ENCODE data around the gene ME1.
"Not testable (repeated sequence)": the region's sequence is repeated elsewhere in the genome, so short reads cannot be mapped to it uniquely, and the experiment has no call there.

Gene ME1

DNA sequence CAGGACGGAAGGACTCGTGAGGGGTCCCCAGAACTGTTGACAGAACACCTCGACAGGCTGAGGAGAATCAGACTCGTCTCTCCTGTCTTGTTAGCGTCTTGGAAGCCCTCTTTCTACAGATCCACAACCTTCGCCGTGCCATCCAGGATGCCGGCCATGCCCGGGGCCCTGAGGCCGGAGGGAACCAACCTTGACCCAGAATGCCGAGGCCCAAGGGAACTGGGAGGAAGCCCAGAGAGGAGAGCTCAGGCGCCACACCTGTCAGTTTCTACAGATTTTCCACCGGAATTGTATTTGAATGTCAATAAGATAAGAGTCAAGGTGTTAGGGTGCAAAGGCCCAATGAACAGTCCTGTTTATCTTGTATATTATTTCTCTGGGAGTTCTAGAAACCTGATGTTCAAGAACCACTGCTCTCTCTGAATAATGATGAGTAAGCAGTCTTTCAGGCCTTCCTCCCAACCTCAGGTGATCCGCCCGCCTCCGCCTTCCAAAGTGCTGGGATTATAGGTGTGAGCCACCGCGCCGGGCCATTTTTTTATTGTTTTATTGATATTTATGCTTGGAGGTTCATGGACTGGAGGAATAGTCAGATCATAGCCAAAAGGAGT lies 799 bp upstream of the ME1 start:
- DNase-seq = no peak

GRCh38 chr6:83429857-83430610 lies 817 bp downstream of the ME1 start:
- no peak for DNase-seq

GRCh38 chr6:83429269-83429668 lies 1.6 kb downstream of the ME1 start:
- no peak for DNase-seq

DNA sequence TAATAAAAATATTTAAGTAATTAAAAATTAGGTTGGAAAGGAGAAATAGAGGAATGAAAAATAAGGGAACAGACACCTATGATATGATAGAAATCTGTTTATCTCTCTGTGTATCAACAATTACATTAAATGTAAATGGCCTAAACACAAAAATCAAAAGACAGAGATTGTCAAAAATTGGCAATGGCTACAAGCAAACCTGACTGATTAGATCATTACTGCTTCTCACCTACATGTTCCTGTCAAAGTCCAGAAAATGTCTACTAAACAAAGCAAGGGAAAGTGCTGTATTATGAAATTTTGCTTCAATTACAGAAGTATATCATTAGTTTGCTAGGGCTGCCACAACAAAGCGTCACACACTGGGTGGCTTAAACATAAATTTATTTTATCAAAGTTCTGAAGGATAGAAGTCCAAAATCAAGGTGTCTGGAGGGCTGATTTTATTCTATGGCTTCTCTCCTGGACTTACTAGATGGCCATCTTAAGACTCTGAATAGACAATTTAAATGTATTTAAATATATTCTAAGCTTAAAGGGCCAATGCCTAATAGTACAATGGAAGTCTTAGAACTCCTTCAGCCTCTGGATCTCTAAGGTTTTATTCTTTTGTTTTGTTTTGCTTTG lies 6.3 kb downstream of the ME1 start:
- no peak for DNase-seq

DNA sequence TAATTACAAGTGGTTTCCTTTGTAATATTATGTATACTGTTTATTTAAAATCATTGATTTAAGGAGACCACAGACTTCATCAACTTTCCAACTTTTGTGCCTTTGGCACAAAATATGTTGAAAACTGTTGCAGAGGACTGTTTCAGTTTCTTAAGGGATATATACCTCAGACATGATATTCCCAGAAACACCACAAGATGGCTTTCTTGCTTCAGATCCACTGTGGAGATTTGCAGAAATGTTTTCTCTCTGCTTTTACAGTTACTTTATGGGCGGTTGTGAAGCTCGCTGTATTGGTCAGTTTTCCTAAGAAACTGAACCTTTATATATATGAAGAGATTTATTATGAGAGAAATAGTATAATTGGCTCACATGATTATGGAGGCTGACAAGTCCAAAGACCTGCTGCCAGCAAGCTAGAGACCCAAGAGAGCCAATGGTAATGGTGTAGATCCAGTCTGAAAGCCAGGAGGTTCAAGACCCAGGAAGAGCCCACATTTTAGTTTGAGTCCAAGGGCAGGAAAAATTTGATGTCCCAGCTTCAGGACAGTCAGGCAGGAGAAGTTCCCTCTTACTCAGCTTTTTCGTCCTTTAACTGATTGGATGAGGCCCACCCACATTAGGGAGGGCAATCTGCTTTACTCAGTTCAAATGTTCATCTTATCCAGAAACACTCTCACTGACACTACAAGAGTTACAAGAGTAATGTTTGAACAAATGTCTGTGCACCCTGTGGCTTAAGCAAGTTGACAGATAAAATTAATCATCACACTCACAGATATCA lies 12.8 kb downstream of the ME1 start:
- DNase-seq = no peak

- no peak for DNase-seq
These were observed 17.8 kb downstream of the ME1 start for GRCh38 chr6:83413068-83413467.

GRCh38 chr6:83411731-83412130 lies 19.1 kb downstream of the ME1 start:
- no peak for DNase-seq

GRCh38 chr6:83403191-83403590 lies 27.7 kb downstream of the ME1 start:
- no peak for DNase-seq

- no peak for DNase-seq
These were observed 41.2 kb downstream of the ME1 start for GRCh38 chr6:83389606-83390005.

- DNase-seq = no peak
These were observed 45.4 kb downstream of the ME1 start for GRCh38 chr6:83385473-83385872.

- DNase-seq = no peak
These were observed 46.1 kb downstream of the ME1 start for GRCh38 chr6:83384751-83385150.

DNA sequence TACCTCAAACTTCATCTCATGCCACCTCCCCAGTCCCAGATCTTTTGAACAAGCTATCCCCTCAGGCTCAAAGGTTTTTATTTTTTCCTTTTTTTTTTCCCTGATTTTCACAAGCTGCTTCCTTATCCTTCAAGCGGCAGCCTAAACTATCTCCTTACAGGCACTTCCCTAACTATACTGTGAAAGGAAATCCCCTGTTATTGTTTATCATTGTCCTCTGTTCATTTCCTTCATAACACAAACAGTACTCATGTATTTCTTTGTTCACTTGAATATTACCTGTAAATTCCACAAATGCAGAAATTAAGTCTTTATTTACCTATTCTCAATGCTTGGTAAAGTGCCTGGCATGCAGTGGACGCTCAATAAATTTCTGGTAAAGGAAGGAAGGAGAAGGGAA lies 48.9 kb downstream of the ME1 start:
- DNase-seq = no peak

DNA sequence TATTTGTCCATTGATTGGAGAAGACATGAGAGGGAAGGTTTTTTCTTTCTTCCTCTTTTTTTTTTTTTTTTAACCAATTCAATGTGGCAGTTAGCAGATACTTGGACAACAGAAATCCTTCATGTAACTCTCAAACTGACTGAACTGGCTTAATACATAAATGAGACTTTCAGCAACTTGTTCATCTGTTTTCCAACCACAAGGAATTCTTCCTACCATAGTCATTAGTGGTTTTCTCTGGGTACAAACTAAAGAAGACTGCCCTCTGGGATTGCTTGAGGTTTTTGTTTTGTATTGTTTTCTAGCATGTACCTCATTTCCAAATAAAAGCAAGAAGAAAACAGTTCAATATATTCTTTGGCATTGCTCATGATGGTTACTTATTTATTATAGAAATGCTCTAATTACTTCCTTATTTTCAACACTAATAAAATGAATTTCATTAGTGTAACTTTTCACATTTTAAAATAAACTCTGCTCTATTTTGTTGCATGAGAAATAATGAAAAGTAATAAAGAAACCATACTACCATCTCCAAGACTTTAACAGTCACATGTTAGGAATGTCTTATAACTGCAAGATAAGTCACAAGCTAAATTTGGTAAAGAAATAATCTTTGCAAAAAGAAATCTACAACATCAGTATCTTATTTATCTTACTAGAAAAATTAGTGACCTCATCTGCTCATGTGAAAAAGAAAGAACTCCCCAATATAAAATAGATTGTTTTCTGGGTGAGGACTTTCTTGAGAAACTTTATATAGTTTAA lies 52.0 kb downstream of the ME1 start:
- no peak for DNase-seq

- DNase-seq = no peak
These were observed 59.4 kb downstream of the ME1 start for GRCh38 chr6:83371423-83371822.

- DNase-seq = no peak
These were observed 60.3 kb downstream of the ME1 start for GRCh38 chr6:83370567-83370966.

- DNase-seq = no peak
These were observed 61.2 kb downstream of the ME1 start for GRCh38 chr6:83369692-83370091.

GRCh38 chr6:83368577-83368976 lies 62.3 kb downstream of the ME1 start:
- no peak for DNase-seq

DNA sequence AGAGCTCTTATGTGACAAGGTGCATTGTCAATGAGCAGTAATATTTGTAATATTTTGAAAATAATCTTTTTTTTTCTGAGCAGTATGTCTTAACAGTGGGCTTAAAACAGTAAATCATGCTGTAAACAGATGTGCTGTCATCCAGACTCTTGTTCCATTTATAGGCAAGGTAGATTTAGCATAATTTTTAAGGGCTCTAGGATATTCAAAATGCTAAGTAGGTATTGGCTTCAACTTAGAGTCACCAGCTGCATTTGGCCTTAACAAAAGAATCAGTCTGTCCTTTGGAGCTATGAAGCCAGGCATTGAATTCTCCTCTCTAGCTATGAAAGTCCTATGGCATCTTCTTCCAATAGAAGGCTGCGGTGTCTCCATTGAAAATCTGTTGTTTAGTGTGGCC lies 63.7 kb downstream of the ME1 start:
- no peak for DNase-seq

DNA sequence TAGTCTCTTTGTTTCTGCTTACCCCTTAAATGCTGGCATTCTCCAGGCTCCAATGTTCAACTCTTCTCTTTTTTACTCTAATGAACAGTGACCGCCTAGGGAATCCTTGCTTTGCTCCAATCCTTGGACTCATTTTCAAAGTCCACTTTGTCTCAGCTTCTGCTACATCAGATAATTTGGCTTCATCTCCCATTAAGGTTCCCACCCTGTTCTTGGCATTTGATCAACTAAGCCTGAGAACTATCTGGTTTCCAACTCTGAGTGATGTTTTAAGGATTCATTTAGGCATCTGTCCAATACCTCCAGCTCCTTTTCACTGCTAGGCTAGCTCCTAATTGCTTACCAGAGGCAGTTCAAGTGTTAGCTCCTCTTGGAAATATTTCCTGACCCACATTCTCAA lies 64.9 kb downstream of the ME1 start:
- DNase-seq = no peak

GRCh38 chr6:83362349-83362748 lies 68.5 kb downstream of the ME1 start:
- DNase-seq = not testable (repeated sequence)

DNA sequence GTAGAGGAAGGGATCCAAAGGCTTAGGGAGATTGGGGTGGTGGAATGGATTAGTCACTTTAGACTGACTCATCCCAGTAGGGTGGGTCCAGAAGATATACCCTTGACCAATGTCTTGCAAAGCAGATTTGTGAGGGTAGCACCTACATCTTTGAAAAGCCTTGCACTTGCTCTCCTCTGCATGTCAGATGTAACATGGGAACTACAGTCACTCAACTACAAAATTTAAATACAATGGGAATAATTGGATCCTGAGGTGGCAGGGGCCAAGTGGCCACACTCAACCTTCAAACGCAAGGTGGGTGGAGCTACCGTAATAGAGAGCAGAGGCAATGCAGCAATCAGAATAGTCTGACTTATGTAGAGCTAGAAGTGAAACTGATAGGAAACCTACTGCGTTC lies 71.2 kb downstream of the ME1 start:
- no peak for DNase-seq

- no peak for DNase-seq
These were observed 76.1 kb downstream of the ME1 start for GRCh38 chr6:83354747-83355146.
